ENCODE data around the gene GALM. TPM values are rescaled to one million over a fixed set of nuclear protein-coding genes. Genes with fewer than 3 reads are reported as not detected.

The GALM gene
- polyA plus RNA-seq, 10 donors: 8.3 to 12.7 (median 11.3) TPM

GRCh38 chr2:38648107-38648761 is 17.7 kb upstream of the GALM start:
- no peak for DNase-seq

- no peak for DNase-seq
Observed at GRCh38 chr2:38649176-38649728, 16.7 kb upstream of the GALM start.

- no peak for DNase-seq
Observed at GRCh38 chr2:38650012-38650411, 15.9 kb upstream of the GALM start.

GRCh38 chr2:38650717-38651116 is 15.2 kb upstream of the GALM start:
- no peak for DNase-seq

GRCh38 chr2:38652431-38653273 is 13.3 kb upstream of the GALM start:
- no peak for DNase-seq

GRCh38 chr2:38653380-38653714 is 12.6 kb upstream of the GALM start:
- no peak for DNase-seq

GRCh38 chr2:38653715-38654527 is 12.0 kb upstream of the GALM start:
- no peak for DNase-seq

- DNase-seq: peak in 2 of 3 donors; percentile 9 to 23
Observed at GRCh38 chr2:38654528-38655381, 11.2 kb upstream of the GALM start.

GRCh38 chr2:38655441-38655840 is 10.5 kb upstream of the GALM start:
- DNase-seq: no peak

GRCh38 chr2:38656866-38657480 is 8.9 kb upstream of the GALM start:
- DNase-seq: no peak

- DNase-seq: no peak
Observed at GRCh38 chr2:38658613-38659012, 7.3 kb upstream of the GALM start.

GRCh38 chr2:38659115-38659514 is 6.8 kb upstream of the GALM start:
- no peak for DNase-seq

- DNase-seq: no peak
Observed at GRCh38 chr2:38660282-38660681, 5.6 kb upstream of the GALM start.

GRCh38 chr2:38661306-38661705 is 4.6 kb upstream of the GALM start:
- DNase-seq: no peak

GRCh38 chr2:38666556-38666910 is 619 bp downstream of the GALM start:
- peak in 1 of 3 donors; percentile 16 for DNase-seq

- no peak for DNase-seq
Observed at GRCh38 chr2:38668092-38668491, 2.2 kb downstream of the GALM start.

- DNase-seq: no peak
Observed at GRCh38 chr2:38668779-38669479, 3.0 kb downstream of the GALM start.

- DNase-seq: no peak
Observed at GRCh38 chr2:38671303-38671702, 5.4 kb downstream of the GALM start.

- no peak for DNase-seq
Observed at GRCh38 chr2:38671946-38672345, 6.0 kb downstream of the GALM start.
